HUES48 (cell line): Measurements from ENCODE around the gene CRYL1.
A peak's percentile ranks its signal among the peaks of the same experiment; 100 is the strongest.

Experiments
- H3K27ac ChIP-seq: one replicate; pipeline ENCODE4 v1.7.0; 2013; ENCODE audit warnings: low read depth, low read length, inconsistent platforms
- H3K27me3 ChIP-seq: 2 replicates; pipeline ENCODE4 v1.6.1; 2013; ENCODE audit warnings: mild to moderate bottlenecking, low read length; ENCODE audit not compliant: control insufficient read depth, insufficient read depth
- H3K36me3 ChIP-seq: 2 replicates; pipeline ENCODE4 v1.6.1; 2013; ENCODE audit warnings: low read length; ENCODE audit not compliant: control insufficient read depth, insufficient read depth
- H3K4me1 ChIP-seq: 2 replicates; pipeline ENCODE4 v1.6.1; 2013; ENCODE audit warnings: mild to moderate bottlenecking, low read length; ENCODE audit not compliant: control insufficient read depth, insufficient read depth
- H3K4me3 ChIP-seq: 2 replicates; pipeline ENCODE4 v1.5.1; 2013; ENCODE audit warnings: mild to moderate bottlenecking, low read depth, low read length
- H3K9ac ChIP-seq: 2 replicates; pipeline ENCODE4 v1.6.1; 2013; ENCODE audit warnings: mild to moderate bottlenecking, low read depth, low read length, moderate library complexity
- H3K9me3 ChIP-seq: 2 replicates; pipeline ENCODE4 v1.6.1; 2013; ENCODE audit warnings: low read length; ENCODE audit not compliant: control insufficient read depth, insufficient read depth

The CRYL1 gene

DNA sequence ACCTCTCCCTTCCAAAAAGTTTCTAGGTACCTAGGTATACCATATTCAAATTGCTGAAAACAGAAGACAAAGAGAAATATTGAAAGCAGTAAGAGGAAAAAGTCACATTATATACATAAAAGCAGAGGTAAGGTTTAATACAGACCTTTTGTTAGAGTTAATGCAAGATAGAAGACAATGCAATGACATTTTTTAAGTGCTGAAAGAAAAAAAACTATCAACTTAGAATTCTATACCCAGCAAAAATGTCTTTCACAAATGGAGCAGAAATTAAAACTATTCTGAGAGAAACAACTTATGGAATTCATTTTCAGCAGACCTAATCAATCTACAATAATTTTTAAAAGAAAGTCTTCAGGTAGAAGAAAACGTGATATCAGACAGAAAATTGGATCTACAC lies 77.2 kb downstream of the CRYL1 start:
- Histone ChIP-seq H3K9ac (no peak overlapping the region), H3K4me3 (no peak overlapping the region), H3K27ac (no peak overlapping the region), H3K9me3 (peaks cover 6% of the 10 kb centered on the region; the same call in 1 of the 2 replicates), H3K4me1 (no peaks in the 10 kb centered on the region), H3K36me3 (no peaks in the 10 kb centered on the region), H3K27me3 (no peaks in the 10 kb centered on the region)

DNA sequence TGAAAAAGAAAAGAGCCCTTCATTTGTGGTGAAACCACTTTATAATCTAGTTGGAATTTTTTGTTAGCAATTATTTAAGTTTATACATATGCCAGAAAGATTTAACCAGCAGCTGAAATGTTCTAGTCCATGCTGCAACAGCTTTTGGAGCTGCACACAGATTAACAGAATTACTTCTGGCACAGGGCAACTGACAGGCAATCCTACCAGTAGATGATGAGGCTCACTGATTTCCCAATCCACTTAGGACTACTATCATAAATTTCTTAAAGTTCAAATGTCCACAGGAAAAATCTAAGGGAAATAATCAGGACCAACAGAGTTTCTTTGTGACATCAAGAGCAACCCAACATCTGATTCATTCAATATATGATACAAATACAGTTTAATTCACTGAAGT lies 78.8 kb downstream of the CRYL1 start:
- H3K9ac ChIP-seq: no peak overlapping the region
- H3K9me3 ChIP-seq: peaks cover 6% of the 10 kb centered on the region; the same call in 1 of the 2 replicates
- H3K4me1 ChIP-seq: peaks cover 6% of the 10 kb centered on the region; the same call in 1 of the 2 replicates
- H3K36me3 ChIP-seq: no peaks in the 10 kb centered on the region
- H3K27me3 ChIP-seq: no peaks in the 10 kb centered on the region
- no peak overlapping the region for H3K4me3 ChIP-seq
- no peak overlapping the region for H3K27ac ChIP-seq

DNA sequence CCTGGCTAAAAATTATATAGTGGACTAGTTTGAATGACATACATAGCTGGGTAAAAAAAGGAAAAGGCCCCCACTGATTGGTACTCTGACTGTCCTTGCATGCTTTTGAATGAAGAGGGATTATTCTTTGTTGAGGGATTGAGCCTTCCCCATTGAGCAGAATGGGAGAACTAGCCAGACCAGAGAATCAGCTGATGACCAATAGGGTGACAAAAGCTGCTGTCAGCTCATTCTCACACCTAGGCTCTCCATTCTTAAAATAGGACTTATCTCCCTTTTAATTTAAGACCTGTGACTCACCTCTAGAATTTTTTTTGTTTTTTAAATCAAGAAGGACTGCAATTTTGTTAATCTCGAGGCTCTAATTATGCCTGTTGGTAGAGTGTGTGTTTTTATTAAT lies 79.3 kb downstream of the CRYL1 start:
- Histone ChIP-seq H3K9me3 (peaks cover 6% of the 10 kb centered on the region; the same call in 1 of the 2 replicates), H3K4me1 (peaks cover 10% of the 10 kb centered on the region), H3K27me3 (no peaks in the 10 kb centered on the region), H3K27ac (no peak overlapping the region), H3K4me3 (no peak overlapping the region), H3K36me3 (no peaks in the 10 kb centered on the region), H3K9ac (no peak overlapping the region)

DNA sequence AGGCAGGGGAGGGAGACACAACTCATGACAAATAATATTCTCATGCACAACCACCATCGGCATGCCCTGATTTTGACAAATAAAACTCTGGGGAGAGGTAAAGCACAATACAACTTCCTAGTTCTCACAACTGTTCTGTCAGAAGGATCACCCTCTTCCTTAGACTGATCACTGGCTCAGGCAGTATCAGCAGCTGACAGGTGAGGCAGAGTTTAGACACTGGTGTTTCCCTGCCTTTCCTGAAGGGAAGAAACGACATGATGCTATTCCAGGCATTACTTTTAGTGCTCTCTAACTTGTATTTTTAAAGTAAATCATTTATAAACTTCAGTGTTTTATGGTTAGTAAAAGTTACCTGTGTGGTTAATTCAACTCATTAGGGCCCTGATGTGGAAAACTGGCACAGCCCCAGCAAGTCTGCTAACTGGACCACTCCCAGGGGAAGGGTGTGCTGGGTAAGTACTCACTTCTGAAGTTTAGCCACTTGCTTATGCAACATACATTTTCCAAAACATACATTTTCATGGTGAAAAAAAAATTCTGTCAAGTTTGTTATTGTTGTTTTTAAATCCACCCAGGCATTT lies 82.8 kb downstream of the CRYL1 start:
- no peak overlapping the region for H3K9ac ChIP-seq
- peaks cover 20% of the 10 kb centered on the region for H3K4me1 ChIP-seq
- H3K36me3 ChIP-seq: no peaks in the 10 kb centered on the region
- H3K9me3 ChIP-seq: 0 out of 2 replicates have a peak, but pooled peaks cover under 1% of the 10 kb centered on the region
- no peaks in the 10 kb centered on the region for H3K27me3 ChIP-seq
- H3K27ac ChIP-seq: peak overlapping the region; percentile 48
- H3K4me3 ChIP-seq: no peak overlapping the region

DNA sequence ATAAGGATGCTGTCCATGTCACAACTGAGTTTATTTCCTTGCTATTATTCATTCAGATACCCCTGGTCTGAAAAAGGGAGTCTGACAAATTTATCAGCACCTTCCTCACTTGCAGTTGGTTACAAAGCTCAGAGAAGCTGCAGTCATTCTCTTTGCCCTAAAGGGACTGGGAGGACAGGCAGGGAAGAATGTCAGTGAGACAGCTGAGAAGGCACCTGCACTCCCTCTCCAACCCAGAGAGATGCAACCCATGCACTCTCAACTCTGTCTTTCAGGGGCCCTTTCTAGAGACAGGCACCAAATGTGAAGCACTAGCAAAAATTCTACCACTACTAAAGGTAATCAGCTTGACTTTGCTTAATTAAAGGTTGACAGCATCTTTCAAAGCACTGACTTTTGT lies 83.3 kb downstream of the CRYL1 start:
- no peaks in the 10 kb centered on the region for H3K27me3 ChIP-seq
- no peak overlapping the region for H3K9ac ChIP-seq
- peak overlapping the region; percentile 48 for H3K27ac ChIP-seq
- H3K36me3 ChIP-seq: no peaks in the 10 kb centered on the region
- H3K4me3 ChIP-seq: no peak overlapping the region
- no peaks in the 10 kb centered on the region for H3K9me3 ChIP-seq
- peaks cover 20% of the 10 kb centered on the region for H3K4me1 ChIP-seq

DNA sequence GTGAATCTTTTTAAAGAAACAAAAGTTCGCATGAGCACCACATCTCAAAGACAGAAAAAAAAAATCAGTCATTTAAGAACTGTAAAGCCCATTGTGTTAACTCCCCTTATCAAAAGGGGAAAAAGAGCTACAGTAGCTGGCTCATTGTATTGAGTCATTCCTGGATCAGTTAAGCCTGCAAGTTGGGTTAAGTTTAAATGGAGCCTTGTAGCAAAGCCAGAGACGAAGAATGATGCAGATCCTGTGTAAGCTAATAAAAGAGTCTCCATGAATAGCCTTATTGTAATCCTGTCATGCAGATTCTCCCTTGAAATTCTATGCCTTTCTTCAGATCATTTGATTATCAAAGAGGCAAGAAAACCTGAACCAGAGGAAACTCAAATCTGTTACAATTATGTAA lies 83.8 kb downstream of the CRYL1 start:
- Histone ChIP-seq H3K9me3 (no peaks in the 10 kb centered on the region), H3K4me1 (peaks cover 20% of the 10 kb centered on the region), H3K9ac (no peak overlapping the region), H3K27ac (peak overlapping the region; percentile 48), H3K27me3 (no peaks in the 10 kb centered on the region), H3K4me3 (no peak overlapping the region), H3K36me3 (no peaks in the 10 kb centered on the region)

DNA sequence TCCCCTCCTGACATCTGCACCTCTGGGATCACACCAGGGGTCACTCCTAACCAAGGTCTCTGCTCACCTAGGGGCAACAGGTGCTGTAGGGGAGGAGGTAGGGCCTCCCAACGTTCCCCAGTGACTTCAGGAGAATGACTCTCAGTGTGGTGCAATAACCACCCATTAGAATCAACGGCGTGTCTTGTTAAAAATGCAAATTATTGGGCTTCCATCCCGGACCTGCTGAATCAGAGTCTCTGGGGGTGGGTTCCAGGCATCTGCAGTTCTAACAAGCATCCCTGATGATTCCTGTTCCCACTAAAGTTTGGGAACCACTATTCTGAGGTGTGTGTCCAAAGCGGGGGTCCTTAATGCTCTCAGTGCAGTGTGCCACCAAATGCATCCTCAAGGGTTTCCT lies 84.6 kb downstream of the CRYL1 start:
- Histone ChIP-seq H3K9ac (no peak overlapping the region), H3K27me3 (no peaks in the 10 kb centered on the region), H3K27ac (no peak overlapping the region)

DNA sequence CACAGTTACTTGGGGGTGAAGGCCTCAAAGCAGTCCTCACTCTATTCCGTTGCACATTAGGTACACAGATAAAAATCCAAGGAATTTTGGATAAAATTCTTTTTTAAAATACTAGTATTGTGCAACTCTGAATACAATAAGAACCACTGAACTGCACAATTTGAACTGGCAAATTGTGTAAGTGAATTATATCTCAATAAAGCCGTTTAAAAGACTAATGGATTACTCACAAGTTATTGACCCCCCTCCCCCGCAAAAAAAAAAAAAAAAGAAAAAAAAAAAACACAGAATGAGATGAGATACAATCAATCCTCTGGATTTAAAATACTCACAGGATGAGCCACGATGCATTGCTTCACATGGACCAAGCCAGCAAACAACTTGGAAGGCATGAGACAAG lies 86.4 kb downstream of the CRYL1 start:
- peaks cover 20% of the 10 kb centered on the region for H3K4me1 ChIP-seq
- H3K27ac ChIP-seq: no peak overlapping the region
- no peaks in the 10 kb centered on the region for H3K9me3 ChIP-seq
- H3K9ac ChIP-seq: no peak overlapping the region
- no peak overlapping the region for H3K4me3 ChIP-seq
- H3K36me3 ChIP-seq: no peaks in the 10 kb centered on the region
- no peaks in the 10 kb centered on the region for H3K27me3 ChIP-seq

More for the DNA sequence above, 84.6 kb downstream of the CRYL1 start:
- peaks cover 20% of the 10 kb centered on the region for H3K4me1 ChIP-seq
- no peaks in the 10 kb centered on the region for H3K9me3 ChIP-seq
- H3K36me3 ChIP-seq: no peaks in the 10 kb centered on the region
- no peak overlapping the region for H3K4me3 ChIP-seq

DNA sequence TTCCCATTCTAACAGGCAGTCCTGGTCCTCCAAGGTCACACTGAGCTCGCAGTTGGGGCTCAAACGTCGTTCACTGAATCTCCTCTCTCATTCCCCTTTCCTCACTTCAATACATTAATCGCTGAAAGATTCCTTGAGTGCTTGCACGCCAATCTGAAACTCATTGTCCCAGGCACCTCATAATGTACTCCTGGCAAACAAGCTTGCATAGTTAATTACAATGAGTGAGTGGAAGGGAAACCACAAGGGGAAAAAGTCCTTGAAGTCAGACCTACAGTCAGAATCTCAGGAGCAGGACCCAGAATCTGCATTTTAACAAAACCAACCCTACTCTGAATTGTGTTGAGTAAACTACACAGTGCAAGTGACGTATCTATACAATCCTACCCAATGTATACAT lies 86.9 kb downstream of the CRYL1 start:
- Histone ChIP-seq H3K27ac (no peak overlapping the region), H3K9me3 (no peaks in the 10 kb centered on the region), H3K27me3 (no peaks in the 10 kb centered on the region), H3K4me3 (no peak overlapping the region), H3K36me3 (no peaks in the 10 kb centered on the region), H3K4me1 (peaks cover 20% of the 10 kb centered on the region), H3K9ac (no peak overlapping the region)

DNA sequence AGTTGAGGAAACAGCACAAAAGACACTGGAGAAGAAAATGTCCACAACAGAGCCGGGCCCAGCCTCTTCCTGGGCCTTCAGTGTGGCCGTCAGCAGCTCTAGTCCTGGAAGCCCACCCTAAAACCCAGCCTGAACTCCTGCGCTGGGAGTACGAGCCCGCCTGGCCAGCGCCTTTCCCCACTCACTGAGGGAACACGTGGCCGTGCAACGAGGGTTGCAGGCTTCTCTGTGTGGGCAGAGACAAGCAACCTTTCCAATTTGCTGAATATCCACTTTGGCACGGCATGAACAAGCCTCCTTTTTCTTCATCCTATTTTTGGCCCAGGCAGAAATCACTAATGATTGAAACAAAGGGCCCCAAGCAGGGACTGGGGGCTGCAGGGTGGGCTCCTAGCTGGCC lies 89.2 kb downstream of the CRYL1 start:
- Histone ChIP-seq H3K36me3 (no peaks in the 10 kb centered on the region), H3K4me1 (peaks cover 11% of the 10 kb centered on the region), H3K9ac (no peak overlapping the region), H3K9me3 (no peaks in the 10 kb centered on the region), H3K4me3 (no peak overlapping the region), H3K27me3 (no peaks in the 10 kb centered on the region), H3K27ac (no peak overlapping the region)

DNA sequence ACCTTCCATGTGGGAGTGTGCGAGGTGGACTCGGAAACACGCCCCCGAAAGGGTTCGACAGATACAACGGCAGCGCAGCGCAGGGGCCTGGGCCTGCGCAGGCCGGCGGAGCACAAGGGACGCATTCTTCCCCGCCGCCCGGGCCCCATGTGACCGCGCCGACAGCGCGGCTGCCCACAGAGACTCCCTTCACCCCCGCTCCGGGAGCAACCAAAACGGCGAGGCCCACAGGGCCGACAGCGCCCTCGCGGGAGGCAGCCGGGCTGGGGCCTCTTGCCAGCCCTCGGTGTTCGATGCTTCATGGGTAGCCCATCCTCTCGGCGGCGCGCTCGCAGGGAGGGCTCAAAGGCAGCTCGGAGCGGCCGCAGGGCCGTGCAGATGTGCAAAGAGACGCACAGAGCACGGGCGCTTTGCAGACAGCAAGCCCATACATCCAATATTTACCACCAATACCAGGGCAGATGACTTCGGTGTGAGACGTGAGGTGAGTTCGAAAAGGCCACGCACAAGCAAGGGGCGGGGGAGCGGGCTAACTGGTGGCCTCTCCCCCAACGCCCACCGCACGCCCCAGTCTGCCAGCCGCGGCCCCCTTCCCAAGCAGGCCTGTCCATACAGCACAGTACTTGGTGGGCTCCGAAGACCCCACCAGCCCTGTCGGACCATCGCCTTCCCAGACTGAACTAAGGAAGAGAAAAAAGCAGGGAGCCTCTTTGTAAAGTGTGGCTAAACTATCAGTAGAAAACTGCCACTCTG lies 89.9 kb downstream of the CRYL1 start:
- H3K36me3 ChIP-seq: no peaks in the 10 kb centered on the region
- H3K9ac ChIP-seq: no peak overlapping the region

More for the DNA sequence above, 89.9 kb downstream of the CRYL1 start:
- H3K4me1 ChIP-seq: peaks cover 4% of the 10 kb centered on the region
- H3K4me3 ChIP-seq: no peak overlapping the region
- H3K27ac ChIP-seq: no peak overlapping the region
- no peaks in the 10 kb centered on the region for H3K9me3 ChIP-seq
- no peaks in the 10 kb centered on the region for H3K27me3 ChIP-seq
